Activated CD4-positive, alpha-beta T cell treated with anti-CD3 and anti-CD28 coated beads, Interleukin-2, amount 50 U/mL, for 48 hours (primary cell): Measurements from ENCODE around the gene ARHGAP29.

Experiments
- DNase-seq, 2 experiments: peaks; one replicate each; pipeline ENCODE4 v3.0.0-alpha.2; 2020

Gene ARHGAP29

GRCh38 chr1:94235189-94236012, 2.0 kb downstream of the ARHGAP29 start:
- DNase-seq: no peak

- no peak for DNase-seq
Observed at GRCh38 chr1:94234615-94235014, 2.8 kb downstream of the ARHGAP29 start.

- DNase-seq: no peak
Observed at GRCh38 chr1:94231746-94232145, 5.6 kb downstream of the ARHGAP29 start.

- no peak for DNase-seq
Observed at GRCh38 chr1:94230920-94231319, 6.5 kb downstream of the ARHGAP29 start.

GRCh38 chr1:94228640-94229375, 8.6 kb downstream of the ARHGAP29 start:
- no peak for DNase-seq

- no peak for DNase-seq
Observed at GRCh38 chr1:94227624-94228023, 9.8 kb downstream of the ARHGAP29 start.

- no peak for DNase-seq
Observed at GRCh38 chr1:94225845-94226244, 11.5 kb downstream of the ARHGAP29 start.

GRCh38 chr1:94218332-94218731, 19.1 kb downstream of the ARHGAP29 start:
- no peak for DNase-seq

- no peak for DNase-seq
Observed at GRCh38 chr1:94215955-94216354, 21.4 kb downstream of the ARHGAP29 start.

- DNase-seq: no peak
Observed at GRCh38 chr1:94209982-94210381, 27.4 kb downstream of the ARHGAP29 start.

- DNase-seq: no peak
Observed at GRCh38 chr1:94209425-94209824, 28.0 kb downstream of the ARHGAP29 start.

- no peak for DNase-seq
Observed at GRCh38 chr1:94207695-94208094, 29.7 kb downstream of the ARHGAP29 start.

GRCh38 chr1:94205639-94206038, 31.7 kb downstream of the ARHGAP29 start:
- no peak for DNase-seq

GRCh38 chr1:94202241-94202640, 35.1 kb downstream of the ARHGAP29 start:
- DNase-seq: no peak

GRCh38 chr1:94199398-94199797, 38.0 kb downstream of the ARHGAP29 start:
- no peak for DNase-seq

- no peak for DNase-seq
Observed at GRCh38 chr1:94194079-94194865, 43.1 kb downstream of the ARHGAP29 start.

- no peak for DNase-seq
Observed at GRCh38 chr1:94193128-94193527, 44.3 kb downstream of the ARHGAP29 start.

GRCh38 chr1:94191216-94191615, 46.2 kb downstream of the ARHGAP29 start:
- DNase-seq: no peak

- no peak for DNase-seq
Observed at GRCh38 chr1:94186946-94187345, 50.4 kb downstream of the ARHGAP29 start.

GRCh38 chr1:94183197-94183815, 54.1 kb downstream of the ARHGAP29 start:
- DNase-seq: no peak

GRCh38 chr1:94182191-94182590, 55.2 kb downstream of the ARHGAP29 start:
- DNase-seq: no peak

GRCh38 chr1:94180650-94181049, 56.7 kb downstream of the ARHGAP29 start:
- no peak for DNase-seq

GRCh38 chr1:94178901-94179300, 58.5 kb downstream of the ARHGAP29 start:
- no peak for DNase-seq
